Renal pelvis (tissue), 4 donors: Measurements from ENCODE around the gene GJB2. TPM values are rescaled to one million over a fixed set of nuclear protein-coding genes. Genes with fewer than 3 reads are reported as not detected.
A peak's percentile ranks its signal among the peaks of the same experiment; 100 is the strongest.

ENCODE experiments used
- DNase-seq: peaks from one replicate; pipeline ENCODE4 v3.0.0-alpha.2; 2013
- polyA plus RNA-seq, 3 donors: library from polyadenylated mRNA; unstranded; fragments of 120-200 nt; gene quantifications; one replicate each; pipeline ENCODE4 v1.2.1, GENCODE V29; 2013; ENCODE audit not compliant: insufficient read length in 3 of 3

GJB2 gene
- polyA plus RNA-seq, 3 donors = 3.8 to 4.5 (median 4.5) TPM

DNA sequence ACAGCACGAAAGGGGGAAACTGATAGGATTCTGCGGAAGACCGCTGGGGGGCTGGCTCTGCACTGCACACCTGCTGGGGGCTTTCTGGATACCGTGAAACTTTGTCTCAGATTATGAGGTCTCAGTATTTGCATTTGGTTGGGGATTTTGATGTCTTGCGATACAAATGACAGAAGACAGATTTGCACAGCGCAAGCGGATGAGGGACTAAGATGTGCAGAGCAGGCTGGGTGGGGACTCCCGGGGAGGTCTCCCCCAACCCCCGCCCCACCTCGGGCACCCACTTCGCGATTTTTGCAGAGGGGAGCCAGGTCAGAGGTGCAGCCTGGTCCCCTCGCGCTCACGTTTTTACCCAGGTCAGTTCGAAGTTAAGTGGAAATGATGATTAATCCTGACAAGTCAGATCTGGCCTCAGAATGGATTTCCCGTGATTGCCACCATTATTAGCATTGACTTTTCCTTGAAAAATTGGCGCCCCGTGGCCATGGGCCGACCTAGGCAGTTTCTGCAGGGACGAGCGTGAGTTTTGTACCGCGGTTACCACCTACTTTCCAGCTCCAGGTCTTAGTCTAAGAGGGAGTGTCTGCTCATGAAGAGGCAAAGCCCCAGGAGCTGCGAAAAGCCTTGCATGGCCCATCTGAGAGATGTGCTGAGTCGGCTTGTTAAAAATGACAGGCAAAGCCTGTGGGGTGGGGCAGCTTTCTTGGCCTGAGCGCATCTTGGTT, 1.3 kb upstream of the GJB2 start:
- DNase-seq = no peak

DNA sequence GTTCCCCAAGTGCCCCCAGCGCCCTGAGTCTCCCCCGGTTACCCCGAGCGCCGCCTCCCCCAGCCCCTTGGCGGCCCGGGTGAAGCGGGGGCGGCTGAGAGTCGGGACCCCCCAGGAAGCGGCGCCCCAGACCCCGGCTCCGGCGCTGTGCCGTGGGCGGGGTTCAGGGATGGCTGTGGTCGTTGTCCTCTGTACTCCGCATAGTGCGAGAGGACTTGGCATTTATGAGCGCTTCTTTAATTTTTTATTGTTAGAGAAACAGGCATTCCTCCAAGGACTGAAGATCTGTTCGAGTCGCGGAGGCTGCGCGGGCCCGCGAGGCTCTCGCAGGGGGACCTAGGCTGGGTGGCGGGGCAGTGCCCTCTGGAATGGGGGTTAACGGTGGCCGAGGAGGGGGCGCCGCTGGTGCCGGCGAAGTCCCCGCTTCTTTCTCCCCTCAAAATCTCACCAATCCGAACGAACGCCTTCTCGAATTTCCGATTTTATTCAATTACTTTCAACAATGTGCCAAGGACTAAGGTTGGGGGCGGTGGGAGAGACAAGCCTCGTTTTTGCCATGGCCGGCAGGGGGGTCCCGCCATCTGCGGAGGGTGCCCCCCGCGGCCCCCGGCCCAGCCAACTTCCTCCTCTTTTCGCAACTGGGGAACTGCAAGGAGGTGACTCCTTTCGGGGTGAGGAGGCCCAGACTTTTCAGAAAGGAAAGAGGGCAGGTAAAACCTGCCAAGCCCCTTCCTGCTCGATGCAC, 596 bp upstream of the GJB2 start:
- DNase-seq = no peak

DNA sequence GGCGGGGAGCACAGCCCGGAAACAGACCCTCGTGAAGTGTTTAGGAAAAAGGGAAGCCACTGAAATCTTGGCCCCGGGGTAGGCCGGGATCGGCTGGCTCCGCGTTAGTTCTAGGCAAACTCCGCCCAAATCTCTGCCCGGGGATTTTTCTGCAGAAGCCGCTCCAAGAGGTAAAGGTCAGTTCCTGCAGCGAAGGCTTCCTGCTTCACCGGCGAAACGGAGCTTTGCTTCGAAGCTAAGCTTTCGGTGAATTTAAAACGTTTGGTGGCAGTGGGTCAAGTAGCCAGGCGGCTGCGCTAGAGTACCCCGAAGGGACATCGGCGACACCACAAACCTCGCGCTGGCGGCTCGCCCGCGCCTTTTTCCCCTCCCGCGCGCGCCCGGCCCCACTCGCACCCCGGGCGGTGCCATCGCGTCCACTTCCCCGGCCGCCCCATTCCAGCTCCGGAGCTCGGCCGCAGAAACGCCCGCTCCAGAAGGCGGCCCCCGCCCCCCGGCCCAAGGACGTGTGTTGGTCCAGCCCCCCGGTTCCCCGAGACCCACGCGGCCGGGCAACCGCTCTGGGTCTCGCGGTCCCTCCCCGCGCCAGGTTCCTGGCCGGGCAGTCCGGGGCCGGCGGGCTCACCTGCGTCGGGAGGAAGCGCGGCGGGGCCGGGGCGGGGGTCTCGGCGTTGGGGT, 441 bp downstream of the GJB2 start:
- no peak for DNase-seq

DNA sequence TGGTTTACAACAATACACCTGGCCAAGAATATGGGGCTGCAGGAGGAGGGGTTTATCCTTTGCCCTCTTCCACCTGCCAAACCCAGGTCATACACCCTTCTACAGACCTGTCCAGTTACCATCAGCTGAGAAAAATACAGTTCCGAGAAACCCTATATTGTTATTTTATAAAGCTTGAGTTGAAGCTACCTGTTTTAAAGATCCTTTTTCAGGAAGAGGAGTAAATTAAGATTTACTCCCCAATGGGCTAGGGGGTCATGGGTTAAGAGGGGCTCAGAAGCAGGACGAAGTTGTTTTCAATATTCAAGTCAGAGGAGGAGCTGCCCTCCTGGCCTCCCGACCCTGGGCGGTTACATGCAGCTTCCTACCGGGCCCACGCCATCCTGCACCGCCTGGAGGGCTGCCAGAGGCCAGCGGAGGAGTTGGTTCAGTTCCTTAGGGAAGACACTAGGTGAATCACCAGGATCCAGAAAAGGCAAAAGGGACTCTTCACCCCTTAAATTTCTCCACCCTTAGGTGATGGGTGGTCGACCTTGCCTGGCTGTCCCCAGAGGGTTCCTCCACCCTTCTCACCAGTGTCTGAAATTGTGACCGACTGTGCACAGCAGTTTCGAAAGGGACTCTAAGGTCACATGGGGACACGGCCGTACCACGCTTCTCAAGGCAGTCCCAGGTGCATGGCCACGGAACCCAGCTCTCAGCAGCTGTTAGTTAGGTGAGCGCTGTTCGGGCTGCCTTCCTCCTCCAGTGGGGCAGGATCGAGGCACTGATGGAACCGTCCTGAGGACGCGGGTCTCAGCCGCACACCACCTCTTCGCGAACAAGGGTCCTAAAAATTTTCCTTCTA, 1.2 kb downstream of the GJB2 start:
- DNase-seq = no peak

DNA sequence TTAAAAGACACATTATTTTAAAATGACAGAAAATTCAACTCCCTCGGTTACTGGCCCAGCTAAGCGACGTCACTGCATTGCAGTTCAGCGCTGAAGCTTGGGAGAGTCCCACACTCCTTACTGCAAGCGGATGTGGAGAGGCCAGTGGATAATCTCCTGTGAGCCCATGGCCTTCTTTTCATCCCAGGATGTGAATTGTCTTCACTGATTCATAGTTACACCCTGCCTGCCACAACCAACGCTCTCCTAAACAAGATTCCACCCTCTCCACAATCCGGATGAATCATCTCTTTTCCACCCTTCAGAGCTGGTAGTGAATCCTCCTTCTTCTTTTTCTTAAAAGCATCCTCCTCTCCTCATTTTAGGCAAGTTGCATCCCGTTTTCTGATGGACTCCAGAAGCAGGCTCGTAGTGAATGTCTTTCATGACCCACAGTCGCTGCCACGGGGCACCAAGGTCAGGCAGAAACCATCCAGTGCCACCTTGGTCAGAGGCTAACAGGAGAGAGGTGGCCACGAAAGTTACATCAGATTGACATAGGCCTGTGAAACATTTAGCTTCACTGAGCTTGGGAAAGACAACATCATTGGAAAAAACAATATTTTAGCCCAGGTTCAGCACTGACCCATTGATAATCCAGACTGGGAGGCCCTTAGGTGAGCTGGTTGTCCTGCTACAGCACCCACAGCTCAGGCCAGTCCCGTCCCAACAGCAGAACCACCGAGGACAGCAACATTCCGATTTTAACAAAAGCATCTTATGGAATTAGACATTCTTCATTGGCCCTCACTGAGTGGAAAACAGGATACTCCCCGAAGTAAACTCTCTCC, 2.0 kb downstream of the GJB2 start:
- DNase-seq = no peak

DNA sequence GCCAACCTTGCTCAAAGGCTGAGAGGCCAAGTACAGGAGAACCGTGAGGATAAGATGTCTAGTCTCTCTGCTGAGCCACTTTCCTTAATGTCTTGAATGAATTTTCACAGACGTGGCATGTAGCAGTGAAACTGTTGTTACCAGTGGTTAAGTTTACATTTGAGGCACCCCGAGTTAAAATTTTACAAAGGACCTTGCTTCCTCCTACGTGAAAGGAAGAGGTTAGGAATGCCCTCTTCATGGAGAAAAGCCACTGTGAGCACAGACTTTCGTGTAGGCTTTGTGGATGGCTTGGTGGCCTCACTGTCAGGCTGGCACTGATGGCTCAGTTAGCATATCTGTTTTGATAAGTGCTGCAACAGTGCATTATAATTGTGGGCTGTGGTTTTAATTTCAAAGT, 2.7 kb downstream of the GJB2 start:
- DNase-seq = no peak

DNA sequence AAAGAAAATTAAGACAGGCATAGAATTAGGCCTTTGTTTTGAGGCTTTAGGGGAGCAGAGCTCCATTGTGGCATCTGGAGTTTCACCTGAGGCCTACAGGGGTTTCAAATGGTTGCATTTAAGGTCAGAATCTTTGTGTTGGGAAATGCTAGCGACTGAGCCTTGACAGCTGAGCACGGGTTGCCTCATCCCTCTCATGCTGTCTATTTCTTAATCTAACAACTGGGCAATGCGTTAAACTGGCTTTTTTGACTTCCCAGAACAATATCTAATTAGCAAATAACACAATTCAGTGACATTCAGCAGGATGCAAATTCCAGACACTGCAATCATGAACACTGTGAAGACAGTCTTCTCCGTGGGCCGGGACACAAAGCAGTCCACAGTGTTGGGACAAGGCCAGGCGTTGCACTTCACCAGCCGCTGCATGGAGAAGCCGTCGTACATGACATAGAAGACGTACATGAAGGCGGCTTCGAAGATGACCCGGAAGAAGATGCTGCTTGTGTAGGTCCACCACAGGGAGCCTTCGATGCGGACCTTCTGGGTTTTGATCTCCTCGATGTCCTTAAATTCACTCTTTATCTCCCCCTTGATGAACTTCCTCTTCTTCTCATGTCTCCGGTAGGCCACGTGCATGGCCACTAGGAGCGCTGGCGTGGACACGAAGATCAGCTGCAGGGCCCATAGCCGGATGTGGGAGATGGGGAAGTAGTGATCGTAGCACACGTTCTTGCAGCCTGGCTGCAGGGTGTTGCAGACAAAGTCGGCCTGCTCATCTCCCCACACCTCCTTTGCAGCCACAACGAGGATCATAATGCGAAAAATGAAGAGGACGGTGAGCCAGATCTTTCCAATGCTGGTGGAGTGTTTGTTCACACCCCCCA, 3.8 kb downstream of the GJB2 start:
- DNase-seq = no peak

DNA sequence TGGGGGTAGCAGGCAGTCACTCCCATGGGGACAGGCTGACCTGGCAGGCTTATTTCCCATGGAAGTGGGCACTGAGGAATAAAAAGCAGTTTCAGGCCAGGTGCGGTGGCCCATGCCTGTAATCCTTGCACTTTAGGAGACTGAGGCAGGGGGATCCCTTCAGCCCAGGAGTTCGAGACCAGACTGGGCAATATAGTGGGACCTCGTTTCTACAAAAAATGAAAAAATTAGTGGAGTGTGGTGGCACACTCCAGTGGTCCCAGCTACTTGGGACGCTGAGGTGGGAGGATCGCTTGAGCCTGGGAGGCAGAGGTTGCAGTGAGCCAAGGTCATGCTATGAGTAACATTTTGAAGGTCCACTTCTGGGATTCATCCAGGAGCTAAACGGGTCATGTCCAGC, 6.0 kb downstream of the GJB2 start:
- DNase-seq = no peak

DNA sequence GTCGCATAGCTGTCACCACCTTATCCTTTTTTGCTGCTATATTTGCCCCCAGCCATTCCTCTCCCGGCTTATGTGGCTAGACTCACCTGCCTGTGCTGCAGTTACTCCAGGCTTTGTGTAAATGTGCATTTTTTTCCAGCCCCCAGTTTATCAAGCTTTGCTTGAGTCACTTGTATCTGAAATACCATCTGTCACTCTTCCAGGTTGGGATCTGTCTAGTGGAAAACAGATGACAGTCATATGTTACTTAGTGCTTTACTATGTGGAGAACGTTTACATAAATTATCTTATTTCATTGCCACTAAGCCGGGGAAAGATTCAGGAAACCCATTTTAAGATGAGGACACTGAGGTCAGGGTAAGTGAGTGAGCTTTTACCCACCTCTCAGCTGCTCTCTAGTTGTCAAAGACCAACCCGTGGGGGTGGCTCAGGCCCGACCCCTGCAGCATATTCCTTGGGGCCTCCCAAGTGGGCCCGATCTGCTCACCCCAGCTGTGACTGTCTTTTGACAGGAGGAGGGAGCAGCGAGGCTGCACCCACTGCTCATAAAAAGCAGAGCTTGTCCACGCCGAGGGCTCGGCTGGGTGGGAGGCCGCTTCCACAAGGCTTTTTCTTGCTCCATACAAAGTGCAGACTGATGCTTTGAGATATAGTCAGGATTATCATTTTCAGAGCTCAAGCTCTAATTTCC, 7.2 kb downstream of the GJB2 start:
- no peak for DNase-seq

DNA sequence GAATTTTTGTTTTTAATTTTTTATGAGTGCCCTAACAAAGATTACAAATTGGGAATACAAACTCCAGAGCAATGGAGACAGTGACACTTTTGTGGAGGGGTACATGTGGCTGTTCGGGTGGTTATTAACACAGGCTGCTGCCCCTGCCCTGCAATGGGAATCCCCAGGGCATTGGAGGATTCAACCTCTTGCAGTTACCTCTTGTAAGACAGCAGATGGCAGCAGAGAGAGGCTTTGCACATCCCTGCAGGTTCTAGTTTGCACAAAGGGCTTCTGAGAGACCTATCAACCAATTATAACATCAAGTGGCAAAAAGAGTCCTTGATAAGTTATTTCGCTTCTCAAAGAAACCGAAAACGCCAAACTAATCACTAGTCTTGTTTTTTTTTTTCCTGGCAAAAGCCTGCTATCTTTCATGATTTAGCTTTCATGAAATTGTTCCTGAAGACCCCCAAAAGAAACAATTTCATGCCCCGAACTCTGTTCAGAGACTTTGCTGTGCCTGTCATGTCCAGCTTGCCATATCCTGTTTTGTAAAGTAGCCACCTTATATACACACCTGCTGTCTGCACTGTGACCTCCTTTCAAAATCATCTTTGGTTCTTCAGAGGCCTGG, 10.4 kb downstream of the GJB2 start:
- DNase-seq = peak; percentile 71

DNA sequence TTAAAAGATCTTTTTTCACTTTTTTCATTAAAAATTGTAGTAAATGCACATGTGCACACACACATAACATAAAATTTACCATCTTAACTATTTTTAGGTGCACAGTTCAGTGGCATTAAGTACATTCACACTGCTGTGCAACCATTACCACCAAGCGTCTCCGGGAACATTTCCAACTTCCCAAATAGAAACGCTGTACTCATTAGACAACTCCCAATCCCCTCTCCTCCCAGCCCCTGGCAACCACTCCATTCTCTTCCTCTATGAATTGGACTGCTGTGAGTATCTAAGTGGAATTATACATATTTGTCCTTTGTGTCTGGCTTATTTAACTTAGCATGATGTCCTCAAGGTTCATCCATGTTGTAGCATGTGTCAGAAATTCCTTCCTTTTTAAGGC, 11.6 kb downstream of the GJB2 start:
- DNase-seq = no peak

DNA sequence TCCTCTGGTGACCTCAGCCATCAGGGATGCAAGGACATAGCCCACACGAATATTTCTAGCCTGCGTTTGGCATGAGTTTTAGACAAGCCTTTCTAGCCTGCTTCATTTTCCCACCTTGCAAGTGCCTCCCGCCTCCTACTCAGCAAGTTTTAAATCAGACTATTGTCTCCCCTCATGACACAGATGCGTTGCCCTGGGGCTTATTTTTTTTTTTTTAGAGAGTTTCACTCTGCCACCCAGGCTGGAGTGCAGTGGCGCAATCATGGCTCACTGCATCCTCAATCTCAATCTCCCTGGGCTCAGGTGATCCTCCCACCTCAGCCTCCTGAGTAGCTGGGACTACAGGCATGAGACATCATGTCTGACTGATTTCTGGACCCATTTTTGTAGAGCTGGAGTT, 14.6 kb downstream of the GJB2 start:
- DNase-seq = no peak

DNA sequence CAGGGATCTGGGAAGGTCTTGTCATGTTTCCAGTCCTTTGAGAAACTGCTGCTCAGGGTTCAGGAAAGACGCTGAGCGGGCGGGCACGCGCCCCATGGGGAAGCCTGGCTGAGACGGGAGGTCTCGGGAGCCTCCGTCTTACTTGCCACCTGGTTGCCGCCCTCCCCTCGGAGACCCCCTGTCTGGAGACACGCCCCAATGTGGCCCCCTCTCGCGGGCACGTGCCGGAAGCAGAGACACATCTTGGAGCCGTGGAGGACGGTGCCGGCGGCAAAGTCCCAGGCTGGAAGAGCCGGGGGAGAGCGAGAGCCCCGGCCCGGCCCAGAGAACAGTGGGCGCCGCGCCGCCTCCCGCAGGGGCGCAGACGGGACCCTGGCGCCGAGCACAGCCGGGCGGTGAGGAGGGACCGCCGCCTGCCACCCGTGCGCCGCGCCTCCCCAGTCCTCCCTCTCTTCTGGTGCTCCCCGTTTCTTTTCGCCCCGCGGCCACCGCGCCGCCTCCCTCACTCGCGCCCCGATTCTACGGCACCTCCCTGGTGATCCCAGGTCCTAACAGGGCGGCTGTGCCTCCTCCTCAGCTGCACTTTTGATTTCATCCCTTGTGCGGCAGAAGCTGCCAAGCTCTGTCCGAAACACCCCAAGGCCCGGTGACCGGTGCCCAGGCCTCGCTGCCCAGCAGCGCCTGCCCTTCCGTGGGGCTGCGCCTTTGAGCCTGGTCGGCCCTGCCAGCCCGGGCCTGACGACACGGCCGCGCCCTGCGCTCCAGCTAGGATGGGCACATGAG, 15.5 kb downstream of the GJB2 start:
- DNase-seq = no peak

DNA sequence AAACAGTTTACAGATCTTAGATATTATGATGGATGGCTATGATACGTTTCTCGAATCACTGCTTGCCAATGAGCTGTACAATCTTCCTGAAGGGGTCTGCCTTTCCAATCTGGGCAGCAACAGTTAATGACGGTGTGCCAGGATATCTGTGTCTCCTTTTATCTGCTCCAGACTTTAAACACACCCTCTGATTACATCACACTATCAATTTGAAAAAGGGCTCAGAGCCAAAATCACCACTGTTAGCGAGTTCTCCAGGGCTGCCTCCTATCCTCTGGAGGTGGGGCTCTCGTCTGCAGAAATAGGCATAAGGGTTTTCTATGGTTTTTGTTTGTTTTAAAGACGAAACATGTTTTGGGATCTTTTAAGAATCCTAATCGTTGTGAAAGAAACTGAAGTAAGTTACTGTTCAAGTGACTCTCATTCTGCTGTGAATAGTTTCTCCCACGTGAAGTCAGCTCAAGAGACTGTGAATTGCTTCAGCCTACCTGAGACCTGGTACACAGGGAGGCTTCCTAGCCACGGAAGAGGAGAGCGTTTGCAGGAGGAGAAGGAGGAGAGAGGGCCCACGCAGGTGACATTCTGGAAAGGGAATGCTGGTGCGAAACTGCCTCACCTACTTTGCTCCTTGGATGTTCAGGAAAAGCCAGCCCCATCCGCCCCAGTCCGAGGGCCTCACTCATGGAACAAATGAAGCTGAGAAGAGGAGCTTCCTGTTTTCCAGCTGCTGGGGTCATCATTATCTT, 16.7 kb downstream of the GJB2 start:
- no peak for DNase-seq

DNA sequence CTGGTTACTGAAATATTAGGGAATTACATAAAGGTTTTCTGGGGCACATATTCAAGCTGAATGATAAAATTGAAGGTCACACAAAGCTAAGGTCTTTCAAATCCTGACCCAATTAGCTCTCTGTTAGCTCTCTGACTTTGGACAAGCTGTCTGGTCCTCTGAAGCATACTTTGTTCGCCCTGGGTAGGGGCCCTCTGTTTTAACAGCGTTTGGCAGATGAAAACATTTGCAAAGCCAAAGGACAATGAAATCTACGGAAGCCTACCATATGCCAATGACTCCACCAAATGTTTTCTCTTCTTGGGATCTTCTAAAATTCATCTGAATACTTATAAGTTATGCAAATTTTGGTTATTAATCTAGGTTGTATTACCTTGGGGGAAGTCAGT, 17.3 kb downstream of the GJB2 start:
- no peak for DNase-seq

DNA sequence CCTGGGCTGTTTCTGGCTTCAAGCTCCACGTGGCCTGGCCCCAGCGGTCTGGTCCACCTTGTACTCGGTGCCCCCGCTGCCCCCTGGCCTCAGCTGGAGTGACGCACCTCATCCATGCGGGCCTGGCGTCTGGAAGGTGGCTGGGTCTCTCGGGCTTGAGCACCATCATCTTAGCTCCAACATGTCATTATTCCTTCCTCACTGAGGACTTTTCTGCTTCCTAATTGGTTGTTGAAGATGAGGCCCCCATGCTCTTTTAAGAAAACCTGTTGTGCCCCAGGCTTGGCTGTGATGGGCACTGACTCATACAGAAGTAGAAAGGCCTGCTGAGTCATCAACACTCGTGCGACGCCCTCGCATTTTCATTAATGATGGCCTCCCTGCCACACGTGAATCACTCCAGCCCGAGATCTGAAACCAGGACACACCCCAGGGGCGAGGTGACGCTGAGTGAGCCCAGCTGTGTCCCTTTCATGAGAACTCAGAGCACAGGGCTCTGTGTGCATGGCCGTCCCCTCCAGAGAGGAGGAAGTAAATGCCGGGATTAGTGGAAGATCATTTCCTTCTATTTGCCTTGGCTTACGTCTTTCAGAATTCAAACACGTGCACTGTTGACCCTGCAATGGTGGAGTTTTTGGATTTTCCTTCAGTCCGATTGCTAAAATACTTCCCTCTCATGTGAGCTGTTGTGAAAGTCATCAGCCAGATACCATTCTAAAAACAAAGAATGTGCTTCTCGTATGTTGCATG, 17.9 kb downstream of the GJB2 start:
- DNase-seq = no peak
